OCI-LY7 (cell line): ENCODE results near the gene CISTR. TPM values are rescaled to one million over a fixed set of nuclear protein-coding genes. Genes with fewer than 3 reads are reported as not detected.

ENCODE experiments used
- BruUV-seq: library from RNA; stranded (reverse); fragments of 400-500 nt; replicated peaks from 2 replicates; lab custom pipeline; 2021; lab: Mats Ljungman, UMichigan
- CTCF ChIA-PET: fragments of 300-600 bp; sonication (Branson Sonifier 250); formaldehyde crosslinking; loops from one replicate; lab custom pipeline; 2022; ENCODE audit warnings: antibody characterized with exemption; ENCODE audit not compliant: unreplicated experiment; lab: Charles Lee
- POLR2A ChIA-PET: fragments of 300-600 bp; sonication (Branson Sonifier 250); formaldehyde crosslinking; loops from one replicate; lab custom pipeline; 2022; ENCODE audit warnings: antibody characterized with exemption; lab: Charles Lee
- DNase-seq: peaks from one replicate; pipeline ENCODE4 v3.0.0-alpha.2; 2015; ENCODE audit warnings: low spot score
- H2AFZ ChIP-seq: fragments of 200-600 bp; sonication (generic), shearing (Covaris generic); 2 replicates; pipeline ENCODE4 v1.6.1; 2014; ENCODE audit warnings: mild to moderate bottlenecking, antibody characterized with exemption, low read length, moderate library complexity
- H3K27ac ChIP-seq: fragments of 200-600 bp; sonication (generic); 2 replicates; pipeline ENCODE4 v1.5.1; 2014; ENCODE audit warnings: mixed run types, low read depth, mild to moderate bottlenecking, moderate library complexity, low read length, inconsistent platforms; ENCODE audit not compliant: poor library complexity, severe bottlenecking
- H3K36me3 ChIP-seq: fragments of 200-600 bp; sonication (generic); 2 replicates; pipeline ENCODE4 v1.6.1; 2014; ENCODE audit warnings: mild to moderate bottlenecking, antibody characterized with exemption, low read length, moderate library complexity, mixed read lengths; ENCODE audit not compliant: insufficient read depth
- H3K4me1 ChIP-seq: fragments of 200-600 bp; sonication (generic); 2 replicates; pipeline ENCODE4 v1.5.1; 2014; ENCODE audit warnings: mild to moderate bottlenecking, low read length; ENCODE audit not compliant: insufficient read depth, poor library complexity, severe bottlenecking
- H3K4me2 ChIP-seq: fragments of 200-600 bp; sonication (generic); 2 replicates; pipeline ENCODE4 v1.6.1; 2014; ENCODE audit warnings: mild to moderate bottlenecking, low read length
- H3K4me3 ChIP-seq: fragments of 200-600 bp; sonication (generic); 2 replicates; pipeline ENCODE4 v1.5.1; 2014; ENCODE audit warnings: mild to moderate bottlenecking, low read depth, low read length; ENCODE audit not compliant: poor library complexity, severe bottlenecking
- H3K79me2 ChIP-seq: fragments of 200-600 bp; sonication (generic); 2 replicates; pipeline ENCODE4 v1.6.1; 2016; ENCODE audit warnings: low read depth, mild to moderate bottlenecking, low read length, moderate library complexity, mixed read lengths; ENCODE audit not compliant: insufficient read depth
- H3K9me2 ChIP-seq: fragments of 200-600 bp; sonication (generic); 2 replicates; pipeline ENCODE4 v1.6.1; 2016; ENCODE audit warnings: mild to moderate bottlenecking, low read length, mixed read lengths; ENCODE audit not compliant: insufficient read depth
- H3K9me3 ChIP-seq: fragments of 200-600 bp; sonication (generic); 2 replicates; pipeline ENCODE4 v1.6.1; 2014; ENCODE audit warnings: mild to moderate bottlenecking, mixed run types, low read length, mixed read lengths
- H4K20me1 ChIP-seq: fragments of 200-600 bp; sonication (generic); 2 replicates; pipeline ENCODE4 v1.6.1; 2014; ENCODE audit warnings: mild to moderate bottlenecking, antibody characterized with exemption, low read length, moderate library complexity, mixed read lengths; ENCODE audit not compliant: insufficient read depth
- EZH2phosphoT487 ChIP-seq: fragments of 200-600 bp; sonication (generic); IDR thresholded peaks from 2 replicates; pipeline ENCODE4 v1.6.1; 2018; ENCODE audit warnings: low read depth, borderline replicate concordance, mild to moderate bottlenecking, mixed run types, antibody characterized with exemption, low read length, moderate library complexity, mixed read lengths
- intact Hi-C: fragments of 100-400 bp; cut with micrococcal nuclease; formaldehyde crosslinking; loops from one replicate; pipeline ENCODE4 v1.10.0; 2022; ENCODE audit not compliant: unreplicated experiment
- total RNA-seq, 2 experiments: library from RNA; depleted of rRNA in 1 of 2; stranded (reverse); fragments of >200 nt in 1 of 2; shearing (Covaris generic) in 1 of 2; gene quantifications; 2 replicates each; pipeline ENCODE4 v1.2.3, GENCODE V29; 2014 to 2022
- TF ChIP-seq, protein P1 (sequence below): fragments of 200-600 bp; sonication (generic); conservative IDR thresholded peaks from 2 replicates; pipeline ENCODE4 v1.5.1; 2014; ENCODE audit warnings: mild to moderate bottlenecking, antibody characterized with exemption, low read length, moderate library complexity, mixed read lengths

The CISTR gene
- total RNA-seq, 2 experiments from 2014 or later: 0.76 to 1.3 TPM

DNA sequence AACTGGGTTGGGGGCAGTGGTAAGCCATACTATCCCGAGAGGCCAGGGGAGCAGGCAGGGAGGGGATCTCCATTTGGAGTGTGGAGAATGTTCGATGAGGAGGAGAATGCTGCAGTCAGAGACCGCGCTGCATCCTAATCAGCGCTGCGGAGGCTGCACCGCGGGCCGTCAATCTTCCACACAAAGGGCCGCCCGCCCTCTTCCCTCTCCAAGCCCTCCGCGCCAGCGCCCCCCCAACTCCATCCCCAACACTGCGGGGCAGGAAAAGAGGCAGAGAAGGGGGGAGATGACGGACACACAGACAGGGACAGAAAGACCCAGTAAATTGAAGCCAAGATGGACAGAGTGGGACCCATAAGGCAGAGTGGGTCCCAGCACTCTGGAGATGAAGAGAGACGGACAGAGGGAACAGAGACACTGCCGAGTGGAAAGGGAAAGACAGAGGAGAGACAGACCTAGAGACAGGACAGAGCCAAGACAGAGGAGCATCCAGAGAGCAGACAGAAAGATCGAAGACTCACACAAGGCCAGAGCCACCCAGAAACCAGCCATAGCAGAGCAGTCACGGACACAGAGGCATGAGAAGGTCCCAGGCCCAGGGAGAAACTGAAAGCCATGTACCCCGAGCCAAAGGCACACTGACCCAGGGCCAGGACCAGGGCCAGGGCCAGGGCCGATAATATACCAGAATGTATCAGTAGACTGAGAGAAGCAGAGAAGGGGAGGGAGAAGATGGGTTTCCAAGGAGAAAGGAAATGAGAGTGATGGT, 3.5 kb downstream of the CISTR start:
- no peak overlapping the region for H3K27ac ChIP-seq
- no peak overlapping the region for H2AFZ ChIP-seq
- BruUV-seq: no TSS peak
- H3K4me2 ChIP-seq: peak overlapping the region; percentile 6; the same call in 1 of the 2 replicates
- no peaks in the 10 kb centered on the region for H3K36me3 ChIP-seq
- intact Hi-C loops: no loop called here
- no peak overlapping the region for H3K4me3 ChIP-seq
- no peaks in the 10 kb centered on the region for H3K9me3 ChIP-seq
- no peaks in the 10 kb centered on the region for H4K20me1 ChIP-seq
- CTCF ChIA-PET: interaction anchor here (1.0 to 3.0 kb wide), 2 partner anchors 9 to 49 kb away, joined by 3 to 26 read pairs; no protein-coding TSS in a partner anchor
- no peaks in the 10 kb centered on the region for H3K9me2 ChIP-seq
- no peaks in the 10 kb centered on the region; the same call in 1 of the 2 replicates for H3K79me2 ChIP-seq
- DNase-seq: no peak
- TF ChIP-seq, protein P1, sequence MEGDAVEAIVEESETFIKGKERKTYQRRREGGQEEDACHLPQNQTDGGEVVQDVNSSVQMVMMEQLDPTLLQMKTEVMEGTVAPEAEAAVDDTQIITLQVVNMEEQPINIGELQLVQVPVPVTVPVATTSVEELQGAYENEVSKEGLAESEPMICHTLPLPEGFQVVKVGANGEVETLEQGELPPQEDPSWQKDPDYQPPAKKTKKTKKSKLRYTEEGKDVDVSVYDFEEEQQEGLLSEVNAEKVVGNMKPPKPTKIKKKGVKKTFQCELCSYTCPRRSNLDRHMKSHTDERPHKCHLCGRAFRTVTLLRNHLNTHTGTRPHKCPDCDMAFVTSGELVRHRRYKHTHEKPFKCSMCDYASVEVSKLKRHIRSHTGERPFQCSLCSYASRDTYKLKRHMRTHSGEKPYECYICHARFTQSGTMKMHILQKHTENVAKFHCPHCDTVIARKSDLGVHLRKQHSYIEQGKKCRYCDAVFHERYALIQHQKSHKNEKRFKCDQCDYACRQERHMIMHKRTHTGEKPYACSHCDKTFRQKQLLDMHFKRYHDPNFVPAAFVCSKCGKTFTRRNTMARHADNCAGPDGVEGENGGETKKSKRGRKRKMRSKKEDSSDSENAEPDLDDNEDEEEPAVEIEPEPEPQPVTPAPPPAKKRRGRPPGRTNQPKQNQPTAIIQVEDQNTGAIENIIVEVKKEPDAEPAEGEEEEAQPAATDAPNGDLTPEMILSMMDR: no peak
- TF ChIP-seq EZH2phosphoT487: no peak
- POLR2A ChIA-PET: interaction anchor here (0.9 kb wide), 1 partner anchor 27 kb away, joined by 3 read pairs; no protein-coding TSS in a partner anchor
- peaks cover 61% of the 10 kb centered on the region for H3K4me1 ChIP-seq

DNA sequence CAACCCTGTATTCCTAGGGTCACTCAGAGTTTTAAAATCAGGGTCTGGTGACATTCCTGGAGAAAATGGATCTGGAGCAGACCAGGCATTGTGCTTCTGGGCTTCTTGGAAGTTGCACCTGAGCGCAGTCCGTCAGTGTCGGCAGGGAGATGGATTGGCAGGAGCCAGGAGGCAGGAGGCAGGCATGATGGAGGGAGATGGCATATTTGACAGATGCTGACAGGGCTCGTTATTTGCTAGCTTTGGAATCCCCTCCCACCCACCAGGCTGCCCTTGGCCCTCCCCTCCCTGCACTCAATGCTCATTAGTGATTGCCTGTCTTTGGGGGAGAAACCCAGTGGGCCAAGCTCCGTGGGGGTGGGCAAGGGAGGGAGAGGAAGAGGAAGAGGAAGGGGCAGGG, 4.7 kb downstream of the CISTR start:
- H3K79me2 ChIP-seq: no peaks in the 10 kb centered on the region
- H3K4me1 ChIP-seq: peaks cover 49% of the 10 kb centered on the region
- H3K4me2 ChIP-seq: peak overlapping the region; percentile 25
- ChIA-PET POLR2A (interaction anchor here (0.9 to 2.6 kb wide), 5 partner anchors 10 to 45 kb away, joined by 3 to 9 read pairs (median 4); no protein-coding TSS in a partner anchor), CTCF (interaction anchor here (0.8 to 3.0 kb wide), 6 partner anchors 8 to 48 kb away, joined by 3 to 26 read pairs (median 8); partner anchors contain the start of gene CALCOCO1)
- no peak overlapping the region for H3K4me3 ChIP-seq
- H3K9me3 ChIP-seq: no peaks in the 10 kb centered on the region
- peak overlapping the region; percentile 16; the same call in 1 of the 2 replicates for H2AFZ ChIP-seq
- peak; percentile 21 for DNase-seq
- no peak overlapping the region for H3K27ac ChIP-seq
- TF ChIP-seq EZH2phosphoT487: no peak
- TF ChIP-seq, protein P1: no peak
- intact Hi-C loops: loop anchor here (2.0 kb wide), 2 partner anchors 70 to 204 kb away; partner anchors contain the start of gene ATP5MC2
- H3K9me2 ChIP-seq: no peaks in the 10 kb centered on the region
- no peaks in the 10 kb centered on the region for H4K20me1 ChIP-seq
- BruUV-seq: no TSS peak
- no peaks in the 10 kb centered on the region for H3K36me3 ChIP-seq
